OCI-LY7 (cell line): ENCODE results near the gene KATNAL1.

ENCODE experiments used
- EZH2phosphoT487 ChIP-seq: fragments of 200-600 bp; sonication (generic); IDR thresholded peaks from 2 replicates; pipeline ENCODE4 v1.6.1; 2018; ENCODE audit warnings: low read depth, borderline replicate concordance, mild to moderate bottlenecking, mixed run types, antibody characterized with exemption, low read length, moderate library complexity, mixed read lengths
- TF ChIP-seq, protein P1 (sequence below): fragments of 200-600 bp; sonication (generic); conservative IDR thresholded peaks from 2 replicates; pipeline ENCODE4 v1.5.1; 2014; ENCODE audit warnings: mild to moderate bottlenecking, antibody characterized with exemption, low read length, moderate library complexity, mixed read lengths

DNA sequence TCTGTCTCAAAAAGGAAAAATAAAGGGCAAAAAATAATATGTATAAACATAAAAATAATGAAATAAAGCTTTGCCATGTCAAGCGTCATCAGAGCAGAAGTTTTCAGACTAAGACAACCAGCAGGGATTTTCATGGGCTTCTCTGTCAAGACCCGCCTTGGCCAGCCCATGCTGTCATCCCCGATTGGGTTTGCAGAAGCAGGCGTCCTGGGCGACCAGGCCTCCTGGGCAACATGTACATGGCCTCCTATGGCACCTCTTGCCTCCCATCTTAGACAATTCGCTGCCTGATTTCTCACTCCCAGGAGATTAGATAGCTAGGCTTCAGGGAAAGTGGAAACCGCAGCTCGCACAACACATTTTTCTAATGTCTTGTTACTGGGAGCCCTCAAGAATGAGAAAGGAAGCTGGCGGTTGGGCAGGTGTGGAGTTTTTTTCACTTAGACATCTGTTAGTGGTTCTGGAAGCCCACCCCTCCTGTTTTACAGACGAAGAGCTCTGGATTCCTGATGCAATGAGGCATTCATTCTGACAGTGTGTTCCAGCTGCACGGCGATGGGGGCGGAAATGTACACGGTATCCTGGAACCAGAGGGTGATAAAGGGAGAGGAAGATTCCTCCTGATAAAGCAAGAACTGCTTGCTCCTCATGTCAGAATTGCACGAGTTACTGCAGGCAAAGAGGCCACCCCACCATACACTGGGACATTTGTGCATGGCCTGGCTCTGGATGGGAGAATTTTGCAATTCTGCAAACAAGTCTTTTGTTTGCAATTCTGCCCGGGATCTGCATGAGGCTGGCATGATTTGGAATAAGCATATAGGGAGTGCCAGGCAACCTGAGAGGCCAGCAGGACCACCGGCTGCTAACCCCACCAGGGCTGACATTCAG lies 47.4 kb upstream of the KATNAL1 start:
- TF ChIP-seq, protein P1, sequence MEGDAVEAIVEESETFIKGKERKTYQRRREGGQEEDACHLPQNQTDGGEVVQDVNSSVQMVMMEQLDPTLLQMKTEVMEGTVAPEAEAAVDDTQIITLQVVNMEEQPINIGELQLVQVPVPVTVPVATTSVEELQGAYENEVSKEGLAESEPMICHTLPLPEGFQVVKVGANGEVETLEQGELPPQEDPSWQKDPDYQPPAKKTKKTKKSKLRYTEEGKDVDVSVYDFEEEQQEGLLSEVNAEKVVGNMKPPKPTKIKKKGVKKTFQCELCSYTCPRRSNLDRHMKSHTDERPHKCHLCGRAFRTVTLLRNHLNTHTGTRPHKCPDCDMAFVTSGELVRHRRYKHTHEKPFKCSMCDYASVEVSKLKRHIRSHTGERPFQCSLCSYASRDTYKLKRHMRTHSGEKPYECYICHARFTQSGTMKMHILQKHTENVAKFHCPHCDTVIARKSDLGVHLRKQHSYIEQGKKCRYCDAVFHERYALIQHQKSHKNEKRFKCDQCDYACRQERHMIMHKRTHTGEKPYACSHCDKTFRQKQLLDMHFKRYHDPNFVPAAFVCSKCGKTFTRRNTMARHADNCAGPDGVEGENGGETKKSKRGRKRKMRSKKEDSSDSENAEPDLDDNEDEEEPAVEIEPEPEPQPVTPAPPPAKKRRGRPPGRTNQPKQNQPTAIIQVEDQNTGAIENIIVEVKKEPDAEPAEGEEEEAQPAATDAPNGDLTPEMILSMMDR: no peak
- TF ChIP-seq EZH2phosphoT487: no peak
